ENCODE results near the gene ASB1.

- TF ChIP-seq, protein P1, sequence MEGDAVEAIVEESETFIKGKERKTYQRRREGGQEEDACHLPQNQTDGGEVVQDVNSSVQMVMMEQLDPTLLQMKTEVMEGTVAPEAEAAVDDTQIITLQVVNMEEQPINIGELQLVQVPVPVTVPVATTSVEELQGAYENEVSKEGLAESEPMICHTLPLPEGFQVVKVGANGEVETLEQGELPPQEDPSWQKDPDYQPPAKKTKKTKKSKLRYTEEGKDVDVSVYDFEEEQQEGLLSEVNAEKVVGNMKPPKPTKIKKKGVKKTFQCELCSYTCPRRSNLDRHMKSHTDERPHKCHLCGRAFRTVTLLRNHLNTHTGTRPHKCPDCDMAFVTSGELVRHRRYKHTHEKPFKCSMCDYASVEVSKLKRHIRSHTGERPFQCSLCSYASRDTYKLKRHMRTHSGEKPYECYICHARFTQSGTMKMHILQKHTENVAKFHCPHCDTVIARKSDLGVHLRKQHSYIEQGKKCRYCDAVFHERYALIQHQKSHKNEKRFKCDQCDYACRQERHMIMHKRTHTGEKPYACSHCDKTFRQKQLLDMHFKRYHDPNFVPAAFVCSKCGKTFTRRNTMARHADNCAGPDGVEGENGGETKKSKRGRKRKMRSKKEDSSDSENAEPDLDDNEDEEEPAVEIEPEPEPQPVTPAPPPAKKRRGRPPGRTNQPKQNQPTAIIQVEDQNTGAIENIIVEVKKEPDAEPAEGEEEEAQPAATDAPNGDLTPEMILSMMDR (IDR thresholded peaks at IDR 0.05), result no peak
- no peak for TF ChIP-seq ZFX (IDR thresholded peaks at IDR 0.05; ENCODE audit: borderline replicate concordance)
These were observed 22.9 kb upstream of the ASB1 start for GRCh38 chr2:238403632-238404405.
